ENCODE results near the gene KLC4.

KLC4 gene

GRCh38 chr6:43120944-43121913 lies 61.8 kb downstream of the KLC4 start:
- in situ Hi-C loops (cut with MboI; ENCODE audit: low sequenced_read_pairs) = no loop called here

DNA sequence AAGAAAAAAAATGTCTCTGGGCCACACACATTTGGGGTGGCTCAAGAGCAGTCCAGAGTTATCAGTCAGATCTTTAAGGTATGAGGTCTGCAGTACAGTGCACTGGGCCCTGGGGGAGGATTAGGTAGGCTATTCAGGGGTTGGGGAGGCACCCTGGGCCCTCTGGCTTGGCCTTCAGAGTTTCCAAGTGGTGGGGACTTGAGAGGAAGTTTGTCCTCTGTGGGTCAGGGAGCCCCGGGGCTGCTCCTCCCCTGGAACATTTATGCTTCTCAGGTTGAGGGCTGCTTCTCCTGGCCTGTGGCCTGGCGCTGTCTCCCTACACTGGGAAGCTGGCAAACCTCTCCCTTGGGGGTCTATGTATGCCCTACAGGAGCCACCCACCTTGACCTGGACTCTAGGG lies 62.7 kb downstream of the KLC4 start:
- in situ Hi-C loops (cut with MboI; ENCODE audit: low sequenced_read_pairs) = no loop called here

GRCh38 chr6:43123461-43124314 lies 64.3 kb downstream of the KLC4 start:
- in situ Hi-C loops (cut with MboI; ENCODE audit: low sequenced_read_pairs) = no loop called here

GRCh38 chr6:43124481-43124880 lies 65.0 kb downstream of the KLC4 start:
- in situ Hi-C loops (cut with MboI; ENCODE audit: low sequenced_read_pairs) = no loop called here
